Fibroblast of lung (primary cell): ENCODE results near the gene SLC25A41. TPM values are rescaled to one million over a fixed set of nuclear protein-coding genes. Genes with fewer than 3 reads are reported as not detected.
A peak's percentile ranks its signal among the peaks of the same experiment; 100 is the strongest.

Source experiments
- DNase-seq, 2 donors: peaks; one replicate each; pipeline versions ENCODE4 v3.0.0 to v3.0.0-alpha.2; 2010; ENCODE audit warnings: low read depth in 2 of 2
- H2AFZ ChIP-seq: 2 replicates; pipeline ENCODE4 v1.5.1; 2012; ENCODE audit warnings: low read length, control low read depth, inconsistent platforms
- H3K27ac ChIP-seq: 2 replicates; pipeline ENCODE4 v1.5.1; 2011; ENCODE audit warnings: low read length, control low read depth; ENCODE audit not compliant: insufficient read depth
- H3K27me3 ChIP-seq: 2 replicates; pipeline ENCODE4 v1.5.1; 2011; ENCODE audit warnings: mild to moderate bottlenecking, low read length; ENCODE audit not compliant: control insufficient read depth, insufficient read depth
- H3K36me3 ChIP-seq: 2 replicates; pipeline ENCODE4 v1.5.1; 2011; ENCODE audit warnings: low read length; ENCODE audit not compliant: control insufficient read depth, insufficient read depth
- H3K4me1 ChIP-seq: 2 replicates; pipeline ENCODE4 v1.5.1; 2011; ENCODE audit warnings: low read length; ENCODE audit not compliant: control insufficient read depth, insufficient read depth; ENCODE audit errors: extremely low read depth
- H3K4me2 ChIP-seq: 2 replicates; pipeline ENCODE4 v1.5.1; 2011; ENCODE audit warnings: low read length, control low read depth; ENCODE audit not compliant: insufficient read depth; ENCODE audit errors: extremely low read depth
- H3K4me3 ChIP-seq, 4 experiments: fragments of 200-600 bp in 1 of 4; sonication (generic) in 1 of 4; replicated peaks in 1 of 4; 2 replicates each; pipeline ENCODE4 v1.5.1; 2011 to 2016; ENCODE audit warnings: low read length in 4 of 4, low read depth in 3 of 4, mild to moderate bottlenecking in 3 of 4, control low read depth in 2 of 4, inconsistent platforms in 1 of 4, mixed read lengths in 1 of 4; ENCODE audit not compliant: insufficient read depth in 1 of 4; ENCODE audit errors: control extremely low read depth in 1 of 4
- H3K79me2 ChIP-seq: 2 replicates; pipeline ENCODE4 v1.5.1; 2012; ENCODE audit warnings: mild to moderate bottlenecking, low read length, inconsistent platforms; ENCODE audit not compliant: control insufficient read depth, insufficient read depth
- H3K9ac ChIP-seq: 2 replicates; pipeline ENCODE4 v1.5.1; 2011; ENCODE audit warnings: mild to moderate bottlenecking, low read length, control low read depth; ENCODE audit not compliant: insufficient read depth
- H3K9me3 ChIP-seq: 2 replicates; pipeline ENCODE4 v1.5.1; 2012; ENCODE audit warnings: low read depth, low read length; ENCODE audit not compliant: control insufficient read depth, insufficient read depth
- H4K20me1 ChIP-seq: 2 replicates; pipeline ENCODE4 v1.5.1; 2011; ENCODE audit warnings: low read length; ENCODE audit not compliant: control insufficient read depth, insufficient read depth; ENCODE audit errors: extremely low read depth
- CTCF ChIP-seq, 2 donors: IDR thresholded peaks in 1 of 2; conservative IDR thresholded peaks in 1 of 2; 1 replicate in 1 of 2; 2 replicates in 1 of 2; pipeline ENCODE4 v1.5.1; 2011 to 2012; ENCODE audit warnings: low read length in 2 of 2, control low read depth in 1 of 2, inconsistent platforms in 1 of 2, low read depth in 1 of 2, mild to moderate bottlenecking in 1 of 2
- EZH2 ChIP-seq: IDR thresholded peaks from 2 replicates; pipeline ENCODE4 v1.5.1; 2012; ENCODE audit warnings: low read length, control low read depth, mild to moderate bottlenecking; ENCODE audit errors: missing control alignments
- polyA plus RNA-seq, 2 donors: library from polyadenylated mRNA; depleted of rRNA in 1 of 2; stranded (reverse) in 1 of 2; unstranded in 1 of 2; fragments of >200 nt; gene quantifications; 2 replicates each; pipeline ENCODE4 v1.2.1, GENCODE V29; 2011 to 2012; ENCODE audit warnings: missing spikeins in 1 of 2
- total RNA-seq: library from RNA; depleted of rRNA; stranded (reverse); fragments of >200 nt; gene quantifications from 2 replicates; pipeline ENCODE4 v1.2.1, GENCODE V29; 2014

The SLC25A41 gene
- total and polyA plus RNA-seq, 2 donors (not counting 1 experiment from before 2014, with no cell fraction given) = under 0.01 TPM; not detected in 1

DNA sequence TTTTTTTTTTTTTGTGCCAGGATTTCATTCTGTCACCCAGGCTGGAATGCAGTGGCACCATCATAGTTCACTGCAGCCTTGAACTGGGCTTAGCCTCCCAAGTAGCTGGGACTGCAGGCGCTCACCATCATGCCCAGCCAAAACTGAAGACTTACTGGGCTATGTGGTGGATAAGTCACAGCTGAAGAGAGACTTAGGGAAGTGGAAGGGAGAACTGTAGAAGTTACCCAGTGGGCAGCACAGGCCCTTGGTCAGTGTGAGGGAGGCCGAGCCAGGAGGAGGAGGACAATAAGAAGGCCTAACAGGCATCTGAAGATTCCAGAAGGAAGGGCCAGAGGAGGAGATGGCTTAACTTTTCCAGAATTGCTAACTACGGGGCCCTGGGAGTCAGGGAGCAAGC lies 53.8 kb downstream of the SLC25A41 start:
- peaks cover 24% of the 10 kb centered on the region for H3K36me3 ChIP-seq
- H3K79me2 ChIP-seq = no peaks in the 10 kb centered on the region
- H3K4me3 ChIP-seq = no peak overlapping the region
- no peaks in the 10 kb centered on the region for H4K20me1 ChIP-seq
- H3K4me1 ChIP-seq = no peaks in the 10 kb centered on the region
- no peak for DNase-seq
- no peak overlapping the region for H3K9ac ChIP-seq
- no peaks in the 10 kb centered on the region for H3K27me3 ChIP-seq
- no peak overlapping the region for H3K27ac ChIP-seq
- H2AFZ ChIP-seq = no peak overlapping the region
- H3K9me3 ChIP-seq = no peaks in the 10 kb centered on the region
- H3K4me2 ChIP-seq = no peak overlapping the region
- TF ChIP-seq EZH2 (no peak), CTCF (conservative IDR thresholded peaks at IDR 0.05 in 1 of 2, IDR thresholded peaks at IDR 0.05 in 1 of 2; ENCODE audit: low read depth in 1 of 2, low read length in 2 of 2) (no peak)

GRCh38 chr19:6378486-6378885 lies 55.1 kb downstream of the SLC25A41 start:
- H3K27ac ChIP-seq = no peak overlapping the region
- no peak overlapping the region for H2AFZ ChIP-seq
- H3K4me2 ChIP-seq = no peak overlapping the region
- no peaks in the 10 kb centered on the region for H3K9me3 ChIP-seq
- no peak for DNase-seq
- TF ChIP-seq CTCF (conservative IDR thresholded peaks at IDR 0.05 in 1 of 2, IDR thresholded peaks at IDR 0.05 in 1 of 2; ENCODE audit: low read depth in 1 of 2, low read length in 2 of 2) (no peak), EZH2 (no peak)
- H3K4me1 ChIP-seq = peaks cover 3% of the 10 kb centered on the region
- no peaks in the 10 kb centered on the region for H3K79me2 ChIP-seq
- no peak overlapping the region for H3K4me3 ChIP-seq
- peaks cover 20% of the 10 kb centered on the region for H3K36me3 ChIP-seq
- no peaks in the 10 kb centered on the region for H4K20me1 ChIP-seq
- no peak overlapping the region for H3K9ac ChIP-seq
- H3K27me3 ChIP-seq = no peaks in the 10 kb centered on the region

DNA sequence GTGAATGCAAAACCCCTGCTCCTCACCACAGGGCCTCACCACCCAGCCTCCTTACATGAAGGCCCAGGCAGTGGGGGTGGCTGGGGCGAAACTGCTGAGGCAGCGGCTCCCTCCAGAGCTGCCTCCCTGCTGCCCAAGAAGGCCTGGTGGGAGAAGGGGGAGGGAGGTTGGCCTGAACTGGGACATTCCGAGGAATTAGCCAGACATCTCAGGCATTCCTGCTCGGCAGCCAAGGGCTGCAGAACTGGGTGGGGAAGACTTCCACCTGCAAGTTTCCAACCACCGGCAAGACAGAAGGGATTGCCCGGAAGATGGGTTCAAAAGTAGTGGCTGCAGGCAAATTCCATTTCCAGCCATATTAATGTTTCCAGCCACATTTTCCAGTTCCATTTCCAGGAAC lies 55.5 kb downstream of the SLC25A41 start:
- no peak overlapping the region for H3K4me3 ChIP-seq
- no peak overlapping the region for H3K4me2 ChIP-seq
- TF ChIP-seq CTCF (conservative IDR thresholded peaks at IDR 0.05 in 1 of 2, IDR thresholded peaks at IDR 0.05 in 1 of 2; ENCODE audit: low read depth in 1 of 2, low read length in 2 of 2) = no peak
- TF ChIP-seq EZH2 = no peak
- peak in 1 of 2 donors; percentile 80 for DNase-seq
- peaks cover 16% of the 10 kb centered on the region for H3K36me3 ChIP-seq
- no peaks in the 10 kb centered on the region for H3K27me3 ChIP-seq
- H3K9me3 ChIP-seq = no peaks in the 10 kb centered on the region
- H3K9ac ChIP-seq = no peak overlapping the region
- H4K20me1 ChIP-seq = no peaks in the 10 kb centered on the region
- H2AFZ ChIP-seq = no peak overlapping the region
- peaks cover 3% of the 10 kb centered on the region for H3K4me1 ChIP-seq
- H3K27ac ChIP-seq = no peak overlapping the region
- H3K79me2 ChIP-seq = no peaks in the 10 kb centered on the region
